HPDE6-E6E7 (cell line): Measurements from ENCODE around the gene LYAR.

Source experiments
- DNase-seq: peaks from one replicate; pipeline ENCODE4 v3.0.0; 2011; ENCODE audit warnings: missing footprints; ENCODE audit errors: extremely low spot score

LYAR gene, protein sequence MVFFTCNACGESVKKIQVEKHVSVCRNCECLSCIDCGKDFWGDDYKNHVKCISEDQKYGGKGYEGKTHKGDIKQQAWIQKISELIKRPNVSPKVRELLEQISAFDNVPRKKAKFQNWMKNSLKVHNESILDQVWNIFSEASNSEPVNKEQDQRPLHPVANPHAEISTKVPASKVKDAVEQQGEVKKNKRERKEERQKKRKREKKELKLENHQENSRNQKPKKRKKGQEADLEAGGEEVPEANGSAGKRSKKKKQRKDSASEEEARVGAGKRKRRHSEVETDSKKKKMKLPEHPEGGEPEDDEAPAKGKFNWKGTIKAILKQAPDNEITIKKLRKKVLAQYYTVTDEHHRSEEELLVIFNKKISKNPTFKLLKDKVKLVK

DNA sequence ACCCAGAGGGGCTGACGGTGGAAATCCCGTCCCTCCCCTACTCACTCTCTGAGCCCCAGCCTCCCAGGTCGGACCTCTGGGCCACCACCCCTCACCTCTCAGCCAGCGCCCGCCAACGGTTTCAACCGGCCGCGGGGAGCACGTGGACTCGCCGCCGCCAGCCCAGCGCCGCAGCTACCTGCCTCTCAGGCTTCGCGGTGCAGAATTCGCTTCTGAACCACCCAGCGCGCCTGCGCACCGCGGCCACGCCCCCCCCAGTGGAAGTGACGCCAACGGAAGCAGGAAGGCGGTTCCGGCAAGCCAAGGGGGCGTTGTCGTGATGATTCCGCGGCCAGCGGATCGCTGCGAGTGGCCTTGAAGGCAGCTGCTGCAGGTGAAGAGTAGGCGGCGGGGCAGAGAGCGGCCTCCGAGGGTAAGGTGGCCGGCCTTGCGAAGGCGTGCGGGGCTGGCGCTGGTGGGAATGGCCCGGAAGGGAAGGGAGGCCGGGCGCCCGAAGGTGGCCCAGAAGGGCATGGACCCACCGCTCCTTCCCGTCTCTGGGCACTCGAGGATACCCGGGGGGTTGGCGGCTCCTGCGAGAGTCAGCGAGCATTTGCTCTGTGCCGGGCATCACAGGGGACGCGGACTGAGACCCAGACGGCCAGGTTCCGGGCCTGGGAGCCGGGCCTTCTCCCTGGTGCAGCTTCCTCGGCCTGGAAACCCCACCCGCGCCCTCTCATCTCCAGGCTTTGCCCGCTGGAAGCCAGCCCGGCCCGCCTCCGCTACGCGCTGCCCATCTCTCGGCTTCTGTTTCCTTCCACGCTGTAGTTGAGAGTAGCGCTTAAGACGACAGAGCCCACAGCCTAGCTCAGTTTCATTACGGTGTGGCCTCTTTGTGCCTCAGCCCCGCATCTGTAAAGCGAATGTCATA is at the start of gene LYAR, which contains the start of gene ZBTB49:
LYAR (minus strand) TSS at position 214 of the 910 bp plus-strand sequence. CDS start 6,412 bp downstream, outside the sequence.
ZBTB49 (plus strand) TSS at position 311 of the 910 bp plus-strand sequence. CDS start 9,695 bp downstream, outside the sequence.
- DNase-seq: peak; percentile 94

DNA sequence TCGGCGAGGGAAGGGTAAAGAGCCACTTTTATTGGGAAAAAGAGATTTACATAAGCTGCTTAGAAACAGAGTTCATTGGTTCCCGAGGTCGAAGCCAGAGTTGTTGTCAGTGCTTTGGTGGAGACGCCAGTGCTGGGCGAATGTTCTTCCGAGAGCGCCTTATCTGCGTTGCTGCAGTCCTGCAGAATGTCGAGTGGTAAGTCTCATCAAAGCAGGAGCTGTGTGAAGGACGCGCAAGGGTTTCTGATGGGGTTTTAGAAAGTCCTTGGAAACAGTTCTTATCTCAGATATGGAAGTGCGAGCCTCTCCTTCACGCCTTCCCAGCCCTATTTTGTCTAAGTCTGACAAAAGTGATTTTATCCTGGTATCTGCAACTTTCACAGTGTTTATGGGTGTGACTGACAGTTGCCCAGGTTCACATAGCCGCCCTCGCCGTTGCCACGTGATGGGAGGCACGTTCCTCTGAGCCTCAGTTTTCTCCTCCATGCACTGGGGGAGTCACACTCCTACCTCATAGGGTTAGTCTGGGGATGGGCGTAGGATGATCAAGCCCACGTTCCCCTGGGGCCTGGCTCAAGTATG is 49.6 kb upstream of the LYAR start:
- DNase-seq: no peak

DNA sequence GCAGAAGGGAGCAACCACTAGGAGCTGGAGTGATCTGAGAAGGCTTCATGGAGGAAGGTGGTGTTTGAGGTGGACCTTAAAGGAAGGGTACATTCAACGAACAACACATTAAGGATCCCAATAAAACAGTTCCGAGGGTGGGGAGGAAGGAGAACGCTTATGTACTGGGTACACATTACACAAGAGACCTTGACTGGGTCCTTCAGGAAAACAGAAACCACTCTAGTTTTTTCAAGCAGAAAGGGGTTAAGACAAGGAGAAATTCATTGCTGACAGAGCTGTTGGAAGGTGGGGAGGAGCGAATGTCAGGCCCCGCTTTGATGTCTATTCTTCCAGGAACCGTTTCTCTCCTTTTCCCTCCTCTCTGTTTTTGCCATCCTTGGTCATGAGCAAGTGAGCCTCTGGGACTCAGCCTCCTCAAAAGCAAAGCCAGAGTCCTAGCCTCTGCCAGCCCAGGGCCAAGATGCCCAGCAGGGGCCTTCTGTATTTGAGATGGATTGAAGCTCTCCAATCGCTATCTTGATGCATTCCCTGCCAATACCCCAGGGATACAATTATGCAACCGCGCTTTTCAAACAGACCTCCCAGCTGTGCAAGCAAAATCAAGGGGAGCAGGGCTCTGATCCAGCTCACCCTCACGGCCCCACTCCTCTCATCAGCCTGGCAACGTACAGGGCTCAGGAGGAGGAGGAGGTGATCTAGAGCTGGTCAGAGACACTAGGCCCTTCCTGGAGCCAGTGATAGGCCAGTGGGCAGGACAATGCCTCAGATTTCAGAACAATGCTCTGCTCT is 48.5 kb upstream of the LYAR start:
- no peak for DNase-seq

DNA sequence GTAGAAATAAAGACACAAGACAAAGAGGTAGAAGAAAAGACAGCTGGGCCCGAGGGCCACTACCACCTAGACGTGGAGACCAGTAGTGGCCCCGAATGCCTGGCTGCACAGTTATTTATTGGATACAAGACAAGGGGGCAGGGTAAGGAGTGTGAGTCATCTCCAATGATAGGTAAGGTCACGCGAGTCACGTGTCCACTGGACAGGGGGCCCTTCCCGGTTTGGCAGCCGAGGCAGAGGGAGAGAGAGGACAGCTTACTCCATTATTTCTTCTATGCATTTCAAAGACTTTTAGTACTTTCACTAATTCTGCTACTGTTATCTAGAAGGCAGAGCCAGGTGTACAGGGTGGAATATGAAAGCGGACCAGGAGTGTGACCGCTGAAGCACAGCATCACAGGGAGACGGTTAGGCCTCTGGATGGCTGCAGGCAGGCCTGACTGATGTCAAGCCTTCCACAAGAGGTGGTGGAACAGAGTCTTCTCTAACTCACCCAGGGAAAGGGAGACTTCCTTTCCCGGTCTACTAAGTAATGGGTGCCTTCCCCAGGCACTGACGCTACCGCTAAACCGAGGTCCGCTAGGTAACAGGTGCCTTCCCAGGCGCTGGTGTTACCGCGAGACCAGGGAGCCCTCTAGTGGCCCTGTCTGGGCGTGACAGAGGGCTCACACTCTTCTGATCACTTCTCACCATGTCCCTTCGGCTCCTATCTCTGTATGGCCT is 45.0 kb upstream of the LYAR start:
- DNase-seq: peak; percentile 21

DNA sequence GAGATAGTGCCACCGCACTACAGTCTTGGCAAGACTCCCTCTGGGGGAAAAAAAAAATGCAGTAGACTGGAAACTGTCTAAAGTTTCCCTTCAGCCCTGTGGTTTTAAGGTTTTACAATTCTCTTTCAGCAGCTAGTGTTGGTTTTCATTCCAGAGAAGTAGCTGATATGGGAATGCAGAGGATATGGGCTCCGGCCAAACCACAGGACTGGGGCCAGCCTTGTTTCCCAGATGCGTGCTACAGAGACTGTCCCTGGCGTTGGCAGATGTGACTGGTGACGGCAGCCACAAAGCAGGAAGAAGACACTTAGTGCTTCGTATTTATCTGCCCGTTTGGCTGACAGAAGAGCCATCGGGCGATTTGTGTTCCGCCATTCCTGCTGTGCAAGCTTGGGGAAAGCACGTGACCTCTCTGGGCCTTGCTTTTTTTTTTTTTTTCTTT is 43.3 kb upstream of the LYAR start:
- DNase-seq: no peak

DNA sequence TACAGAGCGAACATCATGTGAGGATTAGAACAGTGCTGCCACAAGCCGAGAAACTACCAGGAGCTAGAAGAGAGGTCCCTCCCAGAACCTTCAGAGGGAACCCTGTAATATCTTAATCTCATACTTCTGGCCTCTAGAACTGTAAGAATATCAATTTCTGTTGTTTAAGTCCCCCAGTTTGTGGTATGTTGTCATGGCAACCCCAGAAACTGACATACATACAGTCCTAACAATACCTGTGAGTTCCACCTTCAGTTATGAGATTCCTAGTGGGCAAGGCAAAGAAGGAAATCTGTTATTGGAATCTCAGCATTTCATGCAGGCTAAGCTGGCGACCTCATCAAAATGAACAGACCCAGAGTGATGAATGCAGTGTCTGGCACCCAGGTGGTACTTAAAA is 42.6 kb upstream of the LYAR start:
- DNase-seq: no peak

DNA sequence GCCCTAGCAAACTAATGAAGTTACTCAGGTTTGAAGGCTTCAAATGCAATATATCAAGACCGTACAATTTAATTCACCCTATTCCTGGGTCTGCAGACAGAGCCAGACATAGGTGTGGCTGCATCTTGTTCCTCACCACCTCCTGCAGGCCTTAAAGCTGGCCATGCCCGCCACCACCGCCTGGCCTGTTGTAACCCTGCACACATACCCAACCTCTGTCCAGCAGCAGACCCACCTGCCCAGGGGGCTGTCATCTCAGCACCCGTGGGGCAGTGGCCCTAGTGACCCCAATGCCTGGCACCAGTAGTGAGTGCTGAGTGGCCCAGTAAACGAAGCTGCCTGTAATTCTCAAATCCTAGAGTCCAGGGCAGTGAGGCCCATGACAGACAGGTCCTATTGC is 40.8 kb upstream of the LYAR start:
- no peak for DNase-seq

DNA sequence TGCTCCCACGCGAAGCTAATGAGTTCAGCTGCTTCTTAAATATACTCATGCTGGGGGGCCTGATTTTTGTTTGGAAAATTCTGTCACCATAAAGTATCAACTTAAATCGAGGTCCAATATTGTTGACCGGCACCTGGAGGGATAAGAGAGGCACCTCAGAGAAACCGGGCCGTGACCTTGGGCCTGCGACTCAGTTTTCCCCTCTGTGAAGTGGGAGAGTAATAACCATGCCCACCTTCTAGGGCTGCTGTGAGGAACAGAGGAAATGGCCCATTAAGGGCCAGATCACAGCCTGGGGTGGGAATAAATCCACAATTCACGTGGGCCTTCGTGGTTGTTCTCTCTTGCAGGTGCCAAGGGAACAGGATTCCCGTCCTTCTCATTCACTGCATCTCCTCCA is 39.5 kb upstream of the LYAR start:
- no peak for DNase-seq

DNA sequence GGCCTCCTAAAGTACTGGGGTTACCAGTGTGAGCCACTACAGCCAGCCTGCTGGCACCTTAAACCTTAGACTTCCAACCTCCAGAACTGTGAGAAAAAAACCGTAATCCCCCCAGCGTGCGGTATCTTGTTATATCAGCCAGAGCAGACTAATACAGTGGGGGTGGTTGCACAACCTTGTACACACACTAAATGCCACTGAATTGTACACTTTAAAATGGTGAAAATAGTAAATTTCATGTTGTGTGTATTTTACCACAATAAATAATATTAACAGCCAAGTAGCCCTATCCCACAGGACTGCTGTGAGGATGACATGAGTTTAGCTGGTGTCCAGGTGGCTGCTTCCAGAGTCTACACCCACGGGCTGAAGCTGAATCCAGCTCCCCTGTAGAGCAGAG is 38.9 kb upstream of the LYAR start:
- DNase-seq: no peak

DNA sequence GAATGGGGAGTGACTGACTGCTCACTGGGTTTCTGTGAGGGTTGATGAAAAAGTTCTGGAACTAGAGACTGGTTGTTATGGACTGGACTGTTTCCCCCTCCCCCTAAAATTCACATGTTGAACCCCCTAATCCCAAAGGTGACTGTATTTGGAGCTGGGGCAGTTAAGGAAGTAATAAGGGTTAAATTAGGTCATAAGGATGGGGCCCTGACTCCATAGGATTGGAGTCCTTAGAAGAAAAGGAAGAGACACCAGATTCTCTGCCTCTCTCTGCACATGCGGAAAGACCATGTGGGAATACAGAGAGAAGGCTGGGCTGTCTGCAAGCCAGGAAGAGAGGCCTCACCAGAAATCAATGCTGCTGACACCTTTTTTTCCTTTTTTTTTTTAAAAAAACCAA is 38.3 kb upstream of the LYAR start:
- DNase-seq: no peak

DNA sequence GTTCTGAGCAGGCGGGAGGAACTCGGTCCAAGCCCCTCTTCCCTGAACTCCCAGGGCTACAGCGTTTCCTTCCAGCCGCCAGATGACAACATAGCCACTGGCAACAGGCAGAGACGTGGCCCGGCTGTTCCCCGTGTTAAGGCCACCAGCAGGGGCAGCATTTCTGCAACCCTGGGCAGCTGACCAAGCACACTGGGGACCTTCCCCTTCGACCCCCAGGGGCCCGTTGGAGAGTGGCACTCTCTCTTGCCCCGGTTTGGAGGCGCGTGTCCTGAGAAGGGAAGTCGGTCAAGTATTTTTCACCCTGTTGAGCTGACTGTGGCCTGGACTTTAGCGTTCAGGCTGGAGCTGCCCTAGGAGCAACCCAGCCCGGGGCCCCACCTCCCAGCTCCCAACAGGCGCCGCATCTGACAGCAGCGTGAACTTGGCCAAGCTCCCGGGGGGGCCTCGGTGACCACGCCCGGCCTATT is 37.7 kb upstream of the LYAR start:
- DNase-seq: no peak

DNA sequence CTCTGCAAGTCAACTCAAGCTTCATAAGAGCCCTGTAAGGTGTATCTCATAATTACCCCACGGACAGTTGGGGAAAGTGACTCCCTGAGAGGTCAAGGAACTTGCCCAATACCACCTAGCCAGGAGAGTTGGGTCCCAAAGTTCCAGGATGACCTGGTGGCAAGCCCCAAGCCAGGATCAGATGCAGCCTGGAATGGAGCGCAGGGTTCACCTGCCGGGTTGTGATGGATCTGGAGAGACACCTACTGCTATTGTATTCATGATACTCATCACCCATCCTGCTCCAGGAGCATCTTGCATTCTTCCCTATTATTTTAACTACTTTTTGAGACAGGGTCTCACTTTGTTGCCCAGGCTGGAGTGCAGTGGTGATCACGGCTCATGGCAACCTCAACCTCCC is 36.2 kb upstream of the LYAR start:
- no peak for DNase-seq

DNA sequence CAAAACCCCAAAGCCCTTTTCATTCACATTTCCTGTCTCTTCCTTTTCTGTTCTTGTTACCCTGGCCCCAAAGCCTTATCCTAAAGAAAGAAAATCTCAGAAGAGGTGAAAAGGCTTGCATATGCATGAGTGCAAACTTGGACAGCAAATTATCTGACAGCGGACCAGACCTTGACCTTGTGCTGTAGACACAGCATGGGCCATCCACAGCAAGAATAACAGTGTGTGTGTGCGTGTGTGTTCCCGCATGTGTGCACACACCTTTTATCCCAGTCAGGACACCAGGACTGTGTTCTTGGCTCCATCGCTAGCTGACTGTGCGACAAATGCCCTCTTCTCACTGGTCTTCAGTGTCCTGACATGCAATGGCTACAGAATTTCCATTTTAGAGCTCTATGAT is 35.4 kb upstream of the LYAR start:
- DNase-seq: no peak

DNA sequence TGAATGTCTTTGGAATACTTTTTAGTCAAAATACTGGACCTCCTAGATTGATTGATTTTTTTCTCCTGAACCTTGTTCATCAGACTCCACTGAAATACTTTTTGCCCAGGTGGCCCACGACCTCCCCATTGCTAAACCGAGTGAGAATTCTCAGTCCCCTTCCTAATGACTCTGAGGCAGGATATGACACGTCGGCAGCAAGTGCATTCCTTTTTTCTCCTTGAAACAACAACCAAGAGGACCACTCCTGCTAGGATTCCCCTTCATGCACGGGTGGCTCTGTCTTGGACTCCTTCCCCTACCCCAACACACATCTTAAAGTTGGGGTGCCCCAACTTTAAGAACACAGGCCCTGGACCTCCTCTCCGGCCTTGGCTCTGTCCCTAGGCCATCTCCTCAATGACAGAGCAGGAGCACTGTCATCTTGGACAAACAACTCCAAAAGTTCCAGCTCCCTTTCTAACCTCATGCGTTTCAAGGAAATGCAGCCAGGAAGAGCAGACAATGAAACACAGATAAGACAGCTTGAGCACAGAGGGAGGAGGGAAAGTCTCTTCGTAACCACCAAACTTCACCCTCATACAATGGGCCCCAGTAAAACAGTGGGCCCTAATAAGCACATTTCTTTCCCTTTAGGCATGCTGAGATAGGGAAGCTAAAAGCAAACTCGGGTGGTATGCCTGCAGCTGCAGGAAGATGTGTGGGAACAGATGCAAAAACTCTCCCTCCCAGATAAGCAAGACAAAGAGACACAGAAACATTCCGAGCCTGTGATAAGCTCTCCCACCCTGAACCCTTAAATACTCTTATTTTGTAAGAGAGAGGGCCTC is 34.0 kb upstream of the LYAR start:
- DNase-seq: no peak

DNA sequence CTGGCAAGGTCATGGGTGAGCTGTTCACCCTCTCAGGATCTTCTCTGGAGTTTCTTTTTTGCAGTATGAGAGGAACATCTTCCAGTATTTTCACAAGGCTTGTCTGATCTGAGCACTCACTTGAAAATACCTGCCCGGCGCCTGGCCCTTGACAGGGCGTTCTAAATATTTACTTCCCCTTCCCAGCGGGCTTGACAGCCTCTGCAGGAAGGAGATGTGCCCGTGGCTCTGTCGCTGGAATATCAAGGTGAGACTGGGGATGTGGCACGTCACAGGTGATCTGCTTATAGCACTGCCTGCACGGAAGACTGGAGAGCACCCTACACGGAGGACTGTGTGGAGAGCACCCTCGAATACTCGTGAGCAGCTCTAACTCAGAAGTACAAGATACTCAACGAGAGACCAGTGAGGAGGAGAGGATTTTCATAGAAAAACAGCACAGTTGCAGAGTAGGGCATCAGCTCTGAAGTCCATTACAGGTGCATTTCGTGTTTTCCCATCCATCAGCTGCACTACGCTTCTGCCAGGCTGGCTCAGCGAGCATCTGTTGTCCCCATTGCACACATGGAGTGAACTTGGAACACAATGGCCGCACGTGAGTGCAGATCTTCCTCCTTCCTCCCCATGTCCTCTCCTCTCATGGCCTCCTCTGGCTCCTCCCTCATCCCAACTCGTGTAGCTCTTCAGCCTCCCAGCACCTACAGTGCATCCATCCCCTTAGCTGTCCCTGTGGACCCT is 32.2 kb upstream of the LYAR start:
- no peak for DNase-seq

DNA sequence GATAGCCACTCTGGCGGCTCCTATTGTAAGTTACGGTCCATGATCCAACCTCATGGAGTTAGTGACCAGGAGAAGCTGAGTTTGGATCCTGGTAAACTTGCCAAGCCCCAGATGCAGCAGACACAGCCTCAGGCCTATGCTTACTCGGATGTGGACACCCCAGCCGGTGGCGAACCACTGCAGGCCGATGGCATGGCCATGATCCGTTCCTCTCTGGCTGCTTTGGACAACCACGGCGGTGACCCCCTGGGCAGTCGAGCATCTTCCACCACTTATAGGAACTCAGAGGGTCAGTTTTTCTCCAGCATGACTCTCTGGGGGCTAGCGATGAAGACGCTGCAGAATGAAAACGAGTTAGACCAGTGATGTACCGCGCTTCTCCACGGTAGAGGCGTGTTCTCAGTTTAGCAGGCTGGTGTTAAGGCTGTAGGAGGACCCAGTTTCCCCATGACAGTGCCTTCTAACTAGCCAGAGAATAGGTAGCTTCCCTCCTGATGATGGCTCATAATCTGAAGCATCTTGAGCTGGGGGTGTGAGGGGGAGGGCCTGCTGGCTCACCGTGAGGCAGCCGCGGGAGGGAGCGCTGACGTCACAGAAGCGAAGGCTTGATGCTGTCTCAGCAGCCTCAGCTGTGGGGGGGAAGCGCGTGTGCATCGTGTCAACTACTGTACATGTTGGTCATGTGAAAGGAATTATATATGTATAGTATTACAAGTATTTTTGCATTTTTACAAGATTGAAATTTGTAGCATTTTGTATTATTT is 31.2 kb upstream of the LYAR start:
- DNase-seq: no peak

DNA sequence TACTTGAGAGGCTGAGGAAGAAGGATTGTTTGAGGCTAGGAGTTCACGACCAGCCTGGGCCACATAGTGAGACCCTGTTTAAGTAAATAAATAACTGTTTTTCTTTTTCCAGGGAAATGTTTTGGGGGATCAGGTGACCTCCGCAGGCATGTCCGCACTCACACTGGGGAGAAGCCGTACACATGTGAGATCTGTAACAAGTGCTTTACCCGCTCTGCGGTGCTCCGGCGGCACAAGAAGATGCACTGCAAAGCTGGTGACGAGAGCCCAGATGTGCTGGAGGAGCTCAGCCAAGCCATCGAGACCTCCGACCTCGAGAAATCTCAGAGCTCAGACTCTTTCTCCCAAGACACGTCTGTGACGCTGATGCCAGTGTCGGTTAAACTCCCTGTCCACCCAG is 30.6 kb upstream of the LYAR start:
- no peak for DNase-seq

DNA sequence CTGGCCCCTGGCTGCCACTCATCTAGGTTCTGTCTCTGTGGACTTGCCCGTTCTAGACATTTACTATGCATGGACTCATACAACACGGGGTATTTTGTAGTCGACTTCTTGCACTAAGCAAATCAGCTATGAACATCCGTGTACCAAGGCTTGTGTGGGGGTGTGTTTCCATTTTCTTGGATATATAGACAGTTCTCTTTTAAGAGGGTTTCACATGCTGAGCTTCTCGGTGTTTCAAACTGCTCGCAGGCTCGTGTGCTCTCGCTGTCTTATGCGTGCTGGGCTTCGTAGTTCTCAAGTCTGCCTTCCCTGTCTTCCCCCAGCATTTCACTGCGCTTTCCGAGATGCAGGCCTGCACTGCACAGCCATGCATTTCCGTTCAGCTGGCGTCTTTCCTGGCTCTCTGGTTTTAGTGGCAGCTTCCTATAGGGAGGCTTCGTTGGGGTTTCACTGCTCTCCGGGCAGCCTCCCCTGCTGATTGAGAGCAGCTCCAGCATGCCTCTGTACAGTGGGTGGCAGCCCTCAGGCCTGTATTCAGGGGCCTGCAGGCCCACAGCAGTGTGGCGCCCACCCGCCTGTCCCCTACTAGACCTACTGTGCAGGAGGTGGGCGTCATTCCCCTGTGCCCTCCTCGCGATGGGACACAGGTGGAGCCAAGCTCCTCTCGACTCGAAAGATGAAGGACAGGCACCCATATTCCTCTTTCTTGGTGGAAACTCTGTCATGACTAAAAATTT is 27.7 kb upstream of the LYAR start:
- DNase-seq: no peak
